Measurements from ENCODE around the gene CKS1B. TPM values are rescaled to one million over a fixed set of nuclear protein-coding genes. Genes with fewer than 3 reads are reported as not detected.

The CKS1B gene
- total and polyA plus RNA-seq, 4 donors = 22.3 to 38.2 (median 30.2) TPM

DNA sequence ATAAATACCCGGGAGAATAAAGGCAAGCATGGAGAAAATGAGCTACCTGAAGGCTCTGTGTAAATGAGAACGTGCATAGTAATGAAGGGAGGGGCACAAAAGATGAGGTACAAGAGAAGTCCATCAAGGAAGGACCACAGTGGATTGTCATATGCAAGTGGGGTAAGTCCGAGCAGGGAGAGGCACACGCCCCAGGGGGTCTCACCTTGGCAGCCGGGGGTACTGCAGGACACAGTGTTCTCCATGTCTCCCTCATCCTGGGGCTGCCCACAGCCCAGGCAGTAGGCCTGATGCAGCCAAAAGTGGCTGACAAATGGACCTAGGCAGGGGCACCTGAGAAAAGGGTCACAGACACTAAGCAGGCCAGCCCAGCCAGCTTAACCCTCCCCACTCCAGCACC lies 49.1 kb downstream of the CKS1B start:
- Histone ChIP-seq H3K4me1 (ENCODE audit: control insufficient read depth in 5 of 5, insufficient read depth in 5 of 5, low read length in 5 of 5) (no peaks in the 10 kb centered on the region), H3K9ac (ENCODE audit: insufficient read depth in 1 of 2, low read length in 2 of 2) (no peak overlapping the region), H3K4me3 (no peak overlapping the region), H3K27me3 (ENCODE audit: control insufficient read depth in 3 of 3, insufficient read depth in 3 of 3, low read length in 2 of 3) (no peaks in the 10 kb centered on the region), H3K9me3 (ENCODE audit: control insufficient read depth in 4 of 4, insufficient read depth in 3 of 4, low read length in 3 of 4) (no peaks in the 10 kb centered on the region), H3K36me3 (ENCODE audit: control insufficient read depth in 4 of 4, insufficient read depth in 4 of 4, low read length in 4 of 4) (peaks cover 0 to 2% (median 0%) of the 10 kb centered on the region in 4 donors), H3K27ac (ENCODE audit: low read depth in 1 of 2, low read length in 1 of 2) (no peak overlapping the region)
- DNase-seq (no peak), ATAC-seq (ENCODE audit: insufficient read depth, low FRiP score) (no peak)
- WGBS, 2 donors = 88 to 90% methylated on average over 5 of the region's 5 CpGs
- TF ChIP-seq, protein P1, sequence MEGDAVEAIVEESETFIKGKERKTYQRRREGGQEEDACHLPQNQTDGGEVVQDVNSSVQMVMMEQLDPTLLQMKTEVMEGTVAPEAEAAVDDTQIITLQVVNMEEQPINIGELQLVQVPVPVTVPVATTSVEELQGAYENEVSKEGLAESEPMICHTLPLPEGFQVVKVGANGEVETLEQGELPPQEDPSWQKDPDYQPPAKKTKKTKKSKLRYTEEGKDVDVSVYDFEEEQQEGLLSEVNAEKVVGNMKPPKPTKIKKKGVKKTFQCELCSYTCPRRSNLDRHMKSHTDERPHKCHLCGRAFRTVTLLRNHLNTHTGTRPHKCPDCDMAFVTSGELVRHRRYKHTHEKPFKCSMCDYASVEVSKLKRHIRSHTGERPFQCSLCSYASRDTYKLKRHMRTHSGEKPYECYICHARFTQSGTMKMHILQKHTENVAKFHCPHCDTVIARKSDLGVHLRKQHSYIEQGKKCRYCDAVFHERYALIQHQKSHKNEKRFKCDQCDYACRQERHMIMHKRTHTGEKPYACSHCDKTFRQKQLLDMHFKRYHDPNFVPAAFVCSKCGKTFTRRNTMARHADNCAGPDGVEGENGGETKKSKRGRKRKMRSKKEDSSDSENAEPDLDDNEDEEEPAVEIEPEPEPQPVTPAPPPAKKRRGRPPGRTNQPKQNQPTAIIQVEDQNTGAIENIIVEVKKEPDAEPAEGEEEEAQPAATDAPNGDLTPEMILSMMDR (IDR thresholded peaks at IDR 0.05; ENCODE audit: control extremely low read depth, extremely low read depth) = no peak

GRCh38 chr1:155024315-155024714 lies 49.8 kb downstream of the CKS1B start:
- H3K4me3 ChIP-seq = no peak overlapping the region
- DNase-seq = no peak
- TF ChIP-seq, protein P1 (IDR thresholded peaks at IDR 0.05; ENCODE audit: control extremely low read depth, extremely low read depth) = no peak
- H3K4me1 ChIP-seq (ENCODE audit: control insufficient read depth in 5 of 5, insufficient read depth in 5 of 5, low read length in 5 of 5) = no peaks in the 10 kb centered on the region
- no peaks in the 10 kb centered on the region for H3K9me3 ChIP-seq (ENCODE audit: control insufficient read depth in 4 of 4, insufficient read depth in 3 of 4, low read length in 3 of 4)
- H3K36me3 ChIP-seq (ENCODE audit: control insufficient read depth in 4 of 4, insufficient read depth in 4 of 4, low read length in 4 of 4) = peaks cover 0 to 2% (median 0%) of the 10 kb centered on the region in 4 donors
- no peak overlapping the region for H3K27ac ChIP-seq (ENCODE audit: low read depth in 1 of 2, low read length in 1 of 2)
- H3K9ac ChIP-seq (ENCODE audit: insufficient read depth in 1 of 2, low read length in 2 of 2) = no peak overlapping the region
- 88 to 92% methylated on average over 9 of the region's 9 CpGs for WGBS, 2 donors
- no peaks in the 10 kb centered on the region for H3K27me3 ChIP-seq (ENCODE audit: control insufficient read depth in 3 of 3, insufficient read depth in 3 of 3, low read length in 2 of 3)
- no peak for ATAC-seq (ENCODE audit: insufficient read depth, low FRiP score)

GRCh38 chr1:155026154-155026553 lies 51.7 kb downstream of the CKS1B start:
- no peak for DNase-seq
- no peak for ATAC-seq (ENCODE audit: insufficient read depth, low FRiP score)
- TF ChIP-seq, protein P1 (IDR thresholded peaks at IDR 0.05; ENCODE audit: control extremely low read depth, extremely low read depth) = no peak

DNA sequence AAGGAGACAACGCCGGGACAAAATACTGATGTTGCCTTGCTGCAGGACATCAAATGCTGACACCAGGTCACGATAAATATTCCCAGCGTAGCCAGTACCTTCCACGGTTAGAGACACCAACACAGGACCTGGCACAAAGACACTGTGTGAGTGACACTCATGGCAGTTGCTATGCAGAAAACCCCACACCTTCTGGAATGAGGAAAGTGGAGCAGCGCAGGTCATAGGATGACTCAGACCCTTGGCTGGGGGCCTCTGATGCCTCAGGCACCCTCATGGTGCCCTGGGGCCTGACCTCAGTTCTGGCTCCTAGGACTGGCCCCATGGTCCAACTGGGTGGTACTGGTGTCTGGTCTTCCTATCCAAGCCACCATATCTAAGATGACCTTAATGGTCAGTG lies 52.1 kb downstream of the CKS1B start:
- WGBS, 2 donors = 90 to 94% methylated on average over 6 of the region's 6 CpGs
- no peaks in the 10 kb centered on the region for H3K36me3 ChIP-seq (ENCODE audit: control insufficient read depth in 4 of 4, insufficient read depth in 4 of 4, low read length in 4 of 4)
- no peak overlapping the region for H3K9ac ChIP-seq (ENCODE audit: insufficient read depth in 1 of 2, low read length in 2 of 2)
- H3K9me3 ChIP-seq (ENCODE audit: control insufficient read depth in 4 of 4, insufficient read depth in 3 of 4, low read length in 3 of 4) = no peaks in the 10 kb centered on the region
- TF ChIP-seq, protein P1 (IDR thresholded peaks at IDR 0.05; ENCODE audit: control extremely low read depth, extremely low read depth) = no peak
- no peak overlapping the region for H3K4me3 ChIP-seq
- no peaks in the 10 kb centered on the region for H3K4me1 ChIP-seq (ENCODE audit: control insufficient read depth in 5 of 5, insufficient read depth in 5 of 5, low read length in 5 of 5)
- ATAC-seq (ENCODE audit: insufficient read depth, low FRiP score) (peak; percentile 32), DNase-seq (no peak)
- no peak overlapping the region for H3K27ac ChIP-seq (ENCODE audit: low read depth in 1 of 2, low read length in 1 of 2)
- H3K27me3 ChIP-seq (ENCODE audit: control insufficient read depth in 3 of 3, insufficient read depth in 3 of 3, low read length in 2 of 3) = no peaks in the 10 kb centered on the region

More at GRCh38 chr1:155026154-155026553, 51.7 kb downstream of the CKS1B start:
- H3K4me3 ChIP-seq = no peak overlapping the region
- no peak overlapping the region for H3K27ac ChIP-seq (ENCODE audit: low read depth in 1 of 2, low read length in 1 of 2)
- no peak overlapping the region for H3K9ac ChIP-seq (ENCODE audit: insufficient read depth in 1 of 2, low read length in 2 of 2)
- no peaks in the 10 kb centered on the region for H3K9me3 ChIP-seq (ENCODE audit: control insufficient read depth in 4 of 4, insufficient read depth in 3 of 4, low read length in 3 of 4)
- H3K4me1 ChIP-seq (ENCODE audit: control insufficient read depth in 5 of 5, insufficient read depth in 5 of 5, low read length in 5 of 5) = no peaks in the 10 kb centered on the region
- H3K27me3 ChIP-seq (ENCODE audit: control insufficient read depth in 3 of 3, insufficient read depth in 3 of 3, low read length in 2 of 3) = no peaks in the 10 kb centered on the region
- 79 to 91% methylated on average over 9 of the region's 9 CpGs for WGBS, 2 donors
- no peaks in the 10 kb centered on the region for H3K36me3 ChIP-seq (ENCODE audit: control insufficient read depth in 4 of 4, insufficient read depth in 4 of 4, low read length in 4 of 4)

Data from lung (tissue), 12 donors.